Cerebellar nuclear complex (tissue), 1 donor: ENCODE results near the gene TRO.

Experiments used
- DNase-seq, 2 experiments: peaks; one replicate each; lab custom pipeline; 2025; lab: John Stamatoyannopoulos, UW

TRO gene, protein sequence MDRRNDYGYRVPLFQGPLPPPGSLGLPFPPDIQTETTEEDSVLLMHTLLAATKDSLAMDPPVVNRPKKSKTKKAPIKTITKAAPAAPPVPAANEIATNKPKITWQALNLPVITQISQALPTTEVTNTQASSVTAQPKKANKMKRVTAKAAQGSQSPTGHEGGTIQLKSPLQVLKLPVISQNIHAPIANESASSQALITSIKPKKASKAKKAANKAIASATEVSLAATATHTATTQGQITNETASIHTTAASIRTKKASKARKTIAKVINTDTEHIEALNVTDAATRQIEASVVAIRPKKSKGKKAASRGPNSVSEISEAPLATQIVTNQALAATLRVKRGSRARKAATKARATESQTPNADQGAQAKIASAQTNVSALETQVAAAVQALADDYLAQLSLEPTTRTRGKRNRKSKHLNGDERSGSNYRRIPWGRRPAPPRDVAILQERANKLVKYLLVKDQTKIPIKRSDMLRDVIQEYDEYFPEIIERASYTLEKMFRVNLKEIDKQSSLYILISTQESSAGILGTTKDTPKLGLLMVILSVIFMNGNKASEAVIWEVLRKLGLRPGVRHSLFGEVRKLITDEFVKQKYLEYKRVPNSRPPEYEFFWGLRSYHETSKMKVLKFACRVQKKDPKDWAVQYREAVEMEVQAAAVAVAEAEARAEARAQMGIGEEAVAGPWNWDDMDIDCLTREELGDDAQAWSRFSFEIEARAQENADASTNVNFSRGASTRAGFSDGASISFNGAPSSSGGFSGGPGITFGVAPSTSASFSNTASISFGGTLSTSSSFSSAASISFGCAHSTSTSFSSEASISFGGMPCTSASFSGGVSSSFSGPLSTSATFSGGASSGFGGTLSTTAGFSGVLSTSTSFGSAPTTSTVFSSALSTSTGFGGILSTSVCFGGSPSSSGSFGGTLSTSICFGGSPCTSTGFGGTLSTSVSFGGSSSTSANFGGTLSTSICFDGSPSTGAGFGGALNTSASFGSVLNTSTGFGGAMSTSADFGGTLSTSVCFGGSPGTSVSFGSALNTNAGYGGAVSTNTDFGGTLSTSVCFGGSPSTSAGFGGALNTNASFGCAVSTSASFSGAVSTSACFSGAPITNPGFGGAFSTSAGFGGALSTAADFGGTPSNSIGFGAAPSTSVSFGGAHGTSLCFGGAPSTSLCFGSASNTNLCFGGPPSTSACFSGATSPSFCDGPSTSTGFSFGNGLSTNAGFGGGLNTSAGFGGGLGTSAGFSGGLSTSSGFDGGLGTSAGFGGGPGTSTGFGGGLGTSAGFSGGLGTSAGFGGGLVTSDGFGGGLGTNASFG (N-terminal part only)

DNA sequence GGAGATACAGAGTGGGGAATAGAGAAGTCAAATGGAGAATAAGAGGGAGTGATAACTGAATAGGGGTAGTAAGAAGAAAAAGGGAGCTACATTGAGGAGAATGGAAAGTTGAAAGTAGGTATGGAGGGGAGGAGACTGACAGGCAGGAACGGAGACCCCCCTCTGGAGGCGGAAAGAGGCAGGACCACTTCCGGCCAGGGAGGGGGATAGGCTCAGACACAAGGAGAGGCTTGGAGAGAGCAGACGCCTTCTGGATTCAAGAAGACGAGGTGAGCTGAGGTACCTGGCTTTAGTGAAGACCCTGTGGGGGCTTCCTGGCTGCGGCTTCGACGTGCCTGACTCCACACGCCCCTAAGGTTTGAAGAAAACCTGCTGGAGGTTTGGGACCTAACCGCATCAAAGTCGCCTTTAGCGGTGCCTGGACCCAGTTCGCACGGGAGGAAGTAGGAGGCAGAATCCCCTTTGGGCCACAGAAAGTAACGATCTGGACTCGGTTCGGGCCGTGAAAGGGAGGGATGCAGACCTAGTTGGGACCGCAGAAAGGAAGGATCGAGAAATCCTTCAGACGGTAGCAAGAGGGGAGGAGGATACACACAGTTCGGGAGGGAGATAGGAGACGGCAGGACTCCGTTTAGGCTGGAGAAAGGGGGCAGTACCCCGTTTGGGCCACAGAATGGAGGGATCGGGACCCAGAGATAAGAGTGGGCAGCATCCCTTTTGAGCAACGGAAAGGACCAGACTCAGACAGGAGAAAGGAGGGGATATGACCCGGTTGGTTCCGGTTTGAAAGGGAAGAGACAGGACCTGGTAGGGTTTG lies at the start of gene TRO:
TRO (plus strand) TSS at position 215 of the 817 bp plus-strand sequence. CDS start 1,423 bp downstream, outside the sequence.
- peak in 1 of 2 experiments; percentile 1 for DNase-seq

- DNase-seq, result no peak
Observed at GRCh38 chrX:54885740-54886139, 34.9 kb upstream of the TRO start.

DNA sequence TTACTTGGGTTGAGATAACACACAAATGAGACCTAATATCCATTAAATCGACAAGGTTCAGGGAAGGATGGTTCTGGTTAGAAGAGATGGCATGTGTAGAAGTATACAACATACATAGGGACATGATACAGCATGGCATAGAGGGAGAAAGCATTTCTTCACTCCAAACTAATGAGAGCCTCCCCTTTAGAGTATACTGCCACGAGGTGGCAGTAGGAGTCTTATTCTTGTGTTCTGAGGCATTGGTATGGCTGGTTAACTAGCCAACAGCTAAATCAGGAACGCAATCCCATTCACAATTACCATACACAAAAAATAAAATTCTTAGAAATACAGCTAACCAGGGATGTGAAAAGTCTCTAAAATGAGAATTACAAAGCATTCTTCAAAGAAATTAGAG lies 29.1 kb upstream of the TRO start:
- DNase-seq, result no peak

GRCh38 chrX:54894159-54894558 lies 26.5 kb upstream of the TRO start:
- DNase-seq, result no peak

DNA sequence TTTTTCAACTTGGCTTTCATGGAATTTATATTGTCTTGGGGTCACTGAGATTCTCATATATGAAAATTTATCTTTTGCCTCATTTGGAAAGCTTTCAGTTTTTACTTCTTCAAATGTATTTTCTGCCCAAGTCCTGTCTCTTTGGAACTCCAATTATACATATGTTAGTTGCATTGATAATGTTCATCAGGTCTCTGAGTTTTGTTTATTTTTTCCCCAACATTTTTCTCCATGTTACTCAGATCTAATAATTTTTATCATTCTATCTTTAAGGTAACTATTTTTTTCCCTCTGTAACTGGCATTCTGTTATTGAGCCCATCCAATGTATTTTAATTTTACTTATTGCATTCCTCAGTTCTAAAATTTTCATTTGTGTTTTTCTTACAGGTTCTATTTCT lies 10.7 kb upstream of the TRO start:
- no peak for DNase-seq

- no peak for DNase-seq
Observed at GRCh38 chrX:54921427-54922021, 900 bp downstream of the TRO start.

GRCh38 chrX:54922547-54922946 lies 1.9 kb downstream of the TRO start:
- DNase-seq, result no peak

- no peak for DNase-seq
Observed at GRCh38 chrX:54923376-54923775, 2.8 kb downstream of the TRO start.

GRCh38 chrX:54926978-54927377 lies 6.4 kb downstream of the TRO start:
- DNase-seq, result no peak

DNA sequence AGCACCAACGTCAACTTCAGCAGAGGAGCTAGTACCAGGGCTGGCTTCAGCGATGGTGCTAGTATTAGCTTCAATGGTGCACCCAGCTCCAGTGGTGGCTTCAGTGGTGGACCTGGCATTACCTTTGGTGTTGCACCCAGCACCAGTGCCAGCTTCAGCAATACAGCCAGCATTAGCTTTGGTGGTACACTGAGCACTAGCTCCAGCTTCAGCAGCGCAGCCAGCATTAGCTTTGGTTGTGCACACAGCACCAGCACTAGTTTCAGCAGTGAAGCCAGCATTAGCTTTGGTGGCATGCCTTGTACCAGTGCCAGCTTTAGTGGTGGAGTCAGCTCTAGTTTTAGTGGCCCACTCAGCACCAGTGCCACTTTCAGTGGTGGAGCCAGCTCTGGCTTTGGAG lies 8.3 kb downstream of the TRO start:
- no peak for DNase-seq

- no peak for DNase-seq
Observed at GRCh38 chrX:54930291-54931049, 9.8 kb downstream of the TRO start.

DNA sequence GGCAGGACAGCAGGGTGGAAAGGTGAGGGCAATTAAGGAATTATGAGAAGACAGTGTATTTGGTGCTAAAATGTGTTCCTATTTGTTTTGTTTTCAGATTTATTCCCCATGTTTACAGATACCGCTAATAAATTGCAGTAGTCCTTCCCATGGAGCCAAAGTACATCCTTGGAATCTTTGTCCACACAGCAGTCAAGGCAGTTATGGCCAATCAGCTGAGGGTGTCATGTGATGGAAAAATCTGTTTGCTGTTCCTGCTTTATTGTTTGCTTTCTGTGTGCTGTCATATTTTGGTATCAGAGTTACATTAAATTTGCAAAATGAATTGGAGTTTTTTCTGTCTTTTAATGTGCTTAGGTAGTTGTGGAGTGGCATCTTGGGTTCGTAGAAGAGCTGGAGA lies 10.5 kb downstream of the TRO start:
- no peak for DNase-seq

DNA sequence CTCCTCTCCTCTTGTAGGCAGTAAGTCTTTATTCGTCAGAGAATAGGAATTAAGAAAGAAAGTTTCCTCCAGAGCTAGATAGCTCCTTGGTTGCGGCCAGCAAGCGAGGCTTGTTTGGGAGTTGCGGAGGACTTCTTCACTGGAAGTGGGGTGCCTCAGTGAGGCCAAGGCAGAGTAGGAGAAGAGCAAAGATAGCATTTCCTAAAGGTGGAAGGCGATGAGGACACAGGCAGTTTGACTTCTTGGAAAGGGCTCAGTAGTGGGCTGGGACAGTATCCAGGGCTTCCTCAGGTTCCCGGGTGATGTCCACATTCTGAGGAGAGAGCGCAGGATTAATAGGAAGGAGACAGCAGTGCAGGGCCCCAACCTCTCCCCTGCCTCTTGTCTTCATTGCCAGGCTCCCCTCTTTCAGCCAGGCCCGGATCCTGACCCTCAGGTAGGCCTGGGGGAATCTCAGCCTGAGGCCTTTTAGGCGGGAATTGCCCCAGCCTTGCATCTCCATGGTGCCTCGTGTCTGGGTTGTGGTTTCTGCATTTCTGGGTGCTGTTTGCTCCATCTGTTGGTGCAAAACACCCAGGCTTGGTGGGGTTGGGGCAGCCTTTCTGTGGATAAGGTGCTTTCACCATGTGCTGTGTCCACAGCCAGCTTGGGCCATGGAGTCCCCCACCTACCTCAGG lies 12.7 kb downstream of the TRO start:
- DNase-seq, result no peak

DNA sequence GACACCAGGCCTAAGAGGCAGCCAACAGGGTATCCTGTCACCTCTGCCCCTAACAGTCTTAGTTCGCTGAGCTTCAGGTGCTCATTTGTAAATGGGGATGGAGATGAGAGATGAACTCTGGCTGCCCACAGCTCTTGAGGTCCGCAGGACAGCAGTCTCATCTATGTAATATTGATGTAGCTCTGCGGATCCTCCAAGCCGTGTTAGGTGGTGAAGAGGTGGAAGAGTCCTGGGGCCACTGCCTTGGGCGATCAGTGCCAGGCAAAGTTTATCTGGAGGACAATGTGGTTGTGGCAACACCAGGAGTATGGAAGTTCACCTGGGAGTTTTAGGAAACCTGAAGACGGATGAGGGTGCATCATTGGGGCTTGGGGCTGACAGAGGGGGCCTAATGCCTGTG lies 13.4 kb downstream of the TRO start:
- no peak for DNase-seq

DNA sequence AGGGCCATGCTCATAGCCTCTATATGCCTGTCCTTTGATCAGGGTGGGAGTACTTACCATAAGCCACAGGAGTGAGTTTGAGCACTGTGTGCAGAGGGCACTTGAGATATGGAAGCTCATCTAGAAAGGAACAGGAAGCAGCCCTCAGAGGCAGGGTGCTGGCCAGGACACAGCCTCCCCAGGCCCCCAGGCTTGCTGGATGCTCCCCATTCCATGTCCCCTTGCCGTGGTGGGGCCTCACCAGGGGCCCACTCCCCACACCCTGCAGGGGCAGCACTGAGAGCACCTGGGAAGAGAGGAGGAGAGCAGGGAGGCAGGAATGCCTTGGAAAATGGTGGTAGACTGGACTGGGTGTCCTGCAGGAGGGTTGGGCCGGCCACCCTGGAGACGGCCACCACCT lies 14.3 kb downstream of the TRO start:
- no peak for DNase-seq

DNA sequence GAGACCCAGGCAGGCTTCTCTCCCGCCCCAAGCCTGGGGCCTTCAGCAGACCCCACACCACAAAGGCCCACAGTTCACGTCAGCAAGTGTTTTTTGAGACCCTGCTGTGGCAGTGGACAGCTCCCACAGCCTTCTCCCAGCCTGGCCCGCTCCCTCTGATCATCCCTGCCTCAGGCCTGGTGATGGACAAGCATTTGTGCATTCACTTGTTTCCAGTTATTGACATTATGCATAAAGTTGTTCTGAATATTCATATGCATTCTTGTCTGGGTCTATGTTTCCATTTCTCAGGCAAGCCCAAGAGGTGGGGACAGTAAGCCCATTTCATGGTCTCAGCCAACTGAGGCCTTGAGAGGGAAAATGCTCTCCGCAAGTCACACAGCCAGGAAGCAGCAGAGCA lies 14.7 kb downstream of the TRO start:
- DNase-seq, result no peak

DNA sequence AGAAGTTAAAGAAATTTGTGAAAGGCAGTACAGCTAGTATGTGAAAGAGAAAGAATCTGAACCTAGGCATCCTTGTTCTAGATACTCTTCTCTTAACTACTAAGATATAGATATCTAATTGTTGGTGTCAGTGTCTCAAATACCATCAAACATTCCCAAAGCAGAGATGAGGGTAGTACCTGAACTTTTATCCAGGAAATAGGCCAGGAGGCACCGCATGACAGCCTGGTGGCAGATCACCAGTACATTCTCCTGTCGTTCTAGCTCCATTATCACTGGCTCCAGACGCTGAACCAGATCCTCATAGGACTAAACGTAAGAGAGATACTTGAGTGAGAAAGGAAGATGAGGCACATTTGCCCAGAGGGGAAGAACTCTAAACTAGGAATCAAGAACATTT lies 16.8 kb downstream of the TRO start:
- DNase-seq, result no peak

DNA sequence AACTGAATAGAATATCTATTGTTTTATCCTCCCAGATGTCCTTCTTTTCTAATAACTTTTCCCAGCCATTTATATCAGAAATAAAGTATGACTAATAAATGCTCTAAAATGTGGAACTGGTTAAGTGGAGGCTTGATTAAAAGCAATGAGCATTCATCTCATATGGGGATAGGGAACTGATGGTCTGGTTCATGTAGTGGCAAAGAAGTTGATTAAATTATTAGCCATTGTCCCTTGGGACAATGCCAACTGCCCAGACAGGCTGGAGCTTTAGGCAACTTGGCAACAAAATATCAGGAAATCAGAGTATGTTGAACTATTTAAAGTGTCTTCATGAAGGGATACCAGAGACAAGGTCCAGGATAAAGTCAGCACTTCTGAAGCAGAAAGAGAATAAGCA lies 24.2 kb downstream of the TRO start:
- no peak for DNase-seq

- no peak for DNase-seq
Observed at GRCh38 chrX:54945224-54945623, 24.6 kb downstream of the TRO start.
